Right lobe of liver (tissue), 4 donors: ENCODE results near the gene KDM2B.

Experiments
- POLR2A ChIP-seq: fragments of 450-650 bp; IDR thresholded peaks from one replicate; pipeline ENCODE4 v1.6.1; 2017; ENCODE audit warnings: antibody characterized with exemption, mild to moderate bottlenecking
- TF ChIP-seq, protein P1 (sequence below), 4 donors: fragments of 200-600 bp in 3 of 4; fragments of 450-650 bp in 1 of 4; IDR thresholded peaks; one replicate each; pipeline versions ENCODE4 v1.5.1 to v1.8.0; 2016 to 2022; ENCODE audit warnings: antibody characterized with exemption in 4 of 4, mild to moderate bottlenecking in 2 of 4
- donor health status: DM: no; HTN: no; CAD: no.
- donor health status: DM: no; HTN: no; CAD: no.
- donor health status: DM: no; HTN: yes; CAD: no.

DNA sequence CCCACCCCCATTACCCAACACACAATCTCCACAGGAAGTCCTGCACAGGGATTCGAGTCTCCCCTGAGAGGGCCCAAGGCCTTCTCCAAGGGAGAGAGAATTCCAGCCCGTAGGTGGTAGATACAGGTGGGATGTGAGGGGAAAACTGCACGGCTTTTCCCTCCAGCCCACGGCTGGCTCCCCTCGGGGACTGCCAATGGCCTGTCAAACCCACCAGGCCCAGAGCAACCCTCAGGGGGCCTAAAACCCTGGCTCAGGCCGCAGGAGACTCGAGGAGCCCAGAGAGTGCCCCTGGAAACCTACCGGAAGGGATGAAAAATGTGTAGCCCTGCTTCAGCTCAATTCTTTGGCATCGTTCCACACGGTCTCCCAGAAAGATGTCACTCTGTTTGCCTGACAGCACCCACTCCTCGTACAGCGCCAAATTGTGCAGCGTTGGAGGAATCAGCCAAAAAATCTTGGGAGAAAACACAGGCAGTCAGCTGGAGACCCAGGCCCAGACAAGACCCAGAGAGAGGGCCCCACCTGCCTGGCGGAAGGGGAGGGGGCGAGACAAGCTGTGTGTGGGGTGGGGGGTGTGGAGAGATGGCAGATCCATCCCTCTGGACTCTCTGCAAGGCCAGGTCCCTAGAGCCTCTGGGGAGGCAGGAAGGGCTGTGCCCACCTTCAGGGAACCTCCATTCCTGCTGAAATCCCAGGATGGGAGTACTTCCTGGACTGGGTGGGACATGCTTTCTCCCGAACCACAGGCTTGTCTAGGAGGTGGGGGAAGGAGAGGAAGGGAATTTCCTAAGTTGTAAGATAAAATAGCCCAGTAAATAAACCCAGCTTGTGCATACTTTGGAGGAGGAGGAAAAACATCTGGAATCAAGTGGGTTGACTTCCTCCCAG is 48.1 kb downstream of the KDM2B start:
- no peak for TF ChIP-seq POLR2A
- TF ChIP-seq, protein P1, sequence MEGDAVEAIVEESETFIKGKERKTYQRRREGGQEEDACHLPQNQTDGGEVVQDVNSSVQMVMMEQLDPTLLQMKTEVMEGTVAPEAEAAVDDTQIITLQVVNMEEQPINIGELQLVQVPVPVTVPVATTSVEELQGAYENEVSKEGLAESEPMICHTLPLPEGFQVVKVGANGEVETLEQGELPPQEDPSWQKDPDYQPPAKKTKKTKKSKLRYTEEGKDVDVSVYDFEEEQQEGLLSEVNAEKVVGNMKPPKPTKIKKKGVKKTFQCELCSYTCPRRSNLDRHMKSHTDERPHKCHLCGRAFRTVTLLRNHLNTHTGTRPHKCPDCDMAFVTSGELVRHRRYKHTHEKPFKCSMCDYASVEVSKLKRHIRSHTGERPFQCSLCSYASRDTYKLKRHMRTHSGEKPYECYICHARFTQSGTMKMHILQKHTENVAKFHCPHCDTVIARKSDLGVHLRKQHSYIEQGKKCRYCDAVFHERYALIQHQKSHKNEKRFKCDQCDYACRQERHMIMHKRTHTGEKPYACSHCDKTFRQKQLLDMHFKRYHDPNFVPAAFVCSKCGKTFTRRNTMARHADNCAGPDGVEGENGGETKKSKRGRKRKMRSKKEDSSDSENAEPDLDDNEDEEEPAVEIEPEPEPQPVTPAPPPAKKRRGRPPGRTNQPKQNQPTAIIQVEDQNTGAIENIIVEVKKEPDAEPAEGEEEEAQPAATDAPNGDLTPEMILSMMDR (IDR thresholded peaks at IDR 0.05), result no peak
